GM12873 (cell line): ENCODE measurements around the gene SLK.

ENCODE experiments used
- CTCF ChIP-seq: IDR thresholded peaks from 2 replicates; pipeline ENCODE4 v1.5.1; 2012; ENCODE audit warnings: low read depth, mild to moderate bottlenecking, moderate library complexity, low read length, control low read depth; ENCODE audit not compliant: insufficient read depth; ENCODE audit errors: missing control alignments

Gene SLK

GRCh38 chr10:104041891-104042535 is 75.1 kb downstream of the SLK start:
- TF ChIP-seq CTCF: no peak

- no peak for TF ChIP-seq CTCF
Measured at GRCh38 chr10:104043185-104043830, 76.4 kb downstream of the SLK start.

- TF ChIP-seq CTCF: no peak
Measured at GRCh38 chr10:104043854-104044253, 76.9 kb downstream of the SLK start.

DNA sequence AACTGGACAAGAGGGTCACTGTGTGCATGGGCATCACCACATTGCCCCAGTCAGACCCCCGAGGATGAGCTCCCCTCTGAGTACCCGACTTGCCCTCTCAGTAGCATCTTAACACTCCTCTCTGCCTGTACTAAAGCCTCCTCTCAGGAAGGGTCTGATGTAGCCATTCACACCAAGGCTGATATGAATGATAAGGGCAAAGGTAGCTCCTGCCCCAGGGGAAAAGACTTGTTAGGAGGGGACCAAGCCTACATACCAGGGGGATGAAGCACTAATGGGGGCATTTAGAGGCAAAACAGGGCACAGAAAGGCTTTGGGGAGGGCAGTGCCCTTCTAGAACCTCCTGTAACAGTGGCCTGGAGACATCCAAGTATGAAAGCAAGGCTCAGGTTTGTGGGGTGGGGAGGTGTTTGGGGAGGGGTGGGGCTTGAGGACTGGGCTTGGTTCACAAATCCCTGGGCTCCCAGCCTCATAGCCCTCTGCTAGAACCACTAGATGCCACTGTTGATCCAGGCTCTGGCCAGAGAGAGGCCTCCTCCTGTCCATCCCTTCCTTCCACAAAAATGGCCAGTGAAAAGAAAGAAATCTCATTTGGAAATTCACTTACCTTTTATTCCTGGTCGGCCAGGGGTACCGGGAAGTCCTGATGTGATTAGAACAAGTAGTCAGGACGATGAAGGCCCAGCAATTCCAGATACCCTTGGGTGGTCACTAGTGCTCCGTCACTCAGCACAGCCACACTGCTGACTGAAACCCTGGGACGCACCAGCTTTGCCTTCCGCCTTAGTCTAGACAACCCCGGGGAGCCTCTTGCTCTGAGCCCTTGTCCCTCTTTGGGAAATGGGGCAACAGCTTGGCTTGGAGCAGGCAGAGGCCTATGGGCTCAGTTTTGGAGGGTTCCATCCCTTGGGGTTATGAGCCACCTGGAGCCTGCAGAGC is 78.5 kb downstream of the SLK start:
- peak; percentile 44 for TF ChIP-seq CTCF

- no peak for TF ChIP-seq CTCF
Measured at GRCh38 chr10:104046651-104047050, 79.7 kb downstream of the SLK start.

DNA sequence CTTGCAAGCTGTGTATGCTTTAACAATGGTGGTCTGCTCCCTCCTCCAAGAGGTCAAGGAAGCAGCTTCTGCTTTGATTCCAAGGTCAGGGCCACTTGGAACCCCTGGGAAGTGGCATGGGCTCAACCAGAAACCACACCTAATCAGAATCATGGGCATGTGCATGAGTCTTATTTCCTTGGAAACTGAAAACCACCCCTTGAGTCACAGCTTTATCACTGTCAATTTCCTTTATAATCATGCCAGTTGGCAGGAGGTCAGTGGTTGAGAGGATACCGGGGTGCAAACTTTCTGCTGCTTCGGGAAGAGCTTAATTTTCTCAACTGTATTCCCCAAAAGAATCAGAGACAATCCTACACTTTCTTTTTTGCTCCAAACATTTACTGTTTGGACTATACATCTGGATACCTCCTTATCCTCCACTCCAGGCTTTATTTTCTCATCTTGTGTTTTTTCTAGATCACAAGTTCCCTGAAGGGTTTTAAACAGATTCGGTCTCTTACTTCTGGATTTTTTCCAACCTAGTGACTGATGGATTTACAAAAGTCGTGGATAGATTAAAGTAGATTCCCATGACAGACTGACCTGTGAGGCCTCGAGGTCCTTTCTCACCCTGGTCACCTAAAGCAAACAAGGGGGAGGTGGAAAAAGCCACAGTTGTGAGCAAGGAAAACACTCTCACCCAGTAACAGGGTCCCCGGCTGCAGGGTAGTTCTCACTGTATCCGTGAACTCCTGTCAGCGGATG is 82.7 kb downstream of the SLK start:
- no peak for TF ChIP-seq CTCF
